ENCODE measurements around the gene UPK1A.

Gene UPK1A

DNA sequence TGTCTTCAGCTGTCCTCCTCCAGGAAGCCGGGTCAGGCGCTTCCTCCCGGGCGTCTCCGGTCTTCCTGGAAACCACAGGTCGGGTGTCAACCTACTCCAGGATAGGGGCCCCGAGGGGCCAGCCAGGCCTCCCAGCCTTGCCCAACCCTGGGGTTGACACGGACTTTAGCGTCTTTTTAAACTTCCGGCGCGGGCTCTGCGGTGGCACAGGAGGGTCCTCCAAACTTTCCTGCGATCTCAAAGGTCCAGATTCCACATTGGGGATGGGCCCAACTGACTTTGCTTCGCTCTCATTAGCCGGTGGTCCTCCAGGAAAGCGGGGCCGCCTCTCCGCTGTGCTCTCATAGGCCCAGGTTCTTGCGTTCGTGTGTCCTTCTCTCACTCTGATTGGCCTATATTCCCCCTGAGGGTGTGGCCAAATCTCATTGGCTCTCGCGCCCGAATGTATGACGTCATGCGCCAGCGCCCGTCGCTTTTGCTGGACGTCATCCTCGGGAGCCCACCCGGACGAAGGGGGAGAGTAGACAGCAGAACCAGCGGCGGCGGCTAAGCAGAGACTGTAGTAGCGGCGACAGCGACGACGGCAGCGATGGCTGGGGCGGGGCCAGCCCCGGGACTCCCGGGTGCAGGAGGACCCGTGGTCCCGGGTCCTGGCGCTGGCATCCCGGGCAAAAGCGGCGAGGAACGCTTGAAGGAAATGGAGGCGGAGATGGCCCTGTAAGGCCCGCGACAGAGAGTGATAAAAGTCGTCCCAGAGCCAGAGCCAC is 37.6 kb upstream of the UPK1A start, which contains the start of gene RBM42:
Gene RBM42 (plus strand): TSS at position 472 of the 767 bp plus-strand sequence. CDS start 118 bp downstream, at position 590.
- DNase-seq: peak; percentile 97 to 100
- Histone ChIP-seq H3K14ac (ENCODE audit: low read length) (peak within 1 kb of the TSS; percentile 56), H3K79me2 (ENCODE audit: control insufficient read depth, insufficient read depth, low read length, poor library complexity) (peaks cover 6% of the 10 kb centered on the region), H3K4me3 (ENCODE audit: low read depth, low read length) (peak within 1 kb of the TSS; percentile 85), H4K91ac (ENCODE audit: low read depth, low read length) (peak within 1 kb of the TSS; percentile 61), H2BK120ac (ENCODE audit: insufficient read depth, low read length, poor library complexity) (peak within 1 kb of the TSS; percentile 40), H3K23ac (ENCODE audit: low read length) (no peak within 1 kb of the TSS), H3K4me2 (ENCODE audit: low read length) (peak within 1 kb of the TSS; percentile 98), H3K27me3 (ENCODE audit: insufficient read depth, low read length) (no peaks in the 10 kb centered on the region), H4K12ac (ENCODE audit: low read depth, low read length) (peak within 1 kb of the TSS; percentile 73), H3K36me3 (ENCODE audit: control insufficient read depth in 1 of 2, insufficient read depth in 2 of 2, low read length in 2 of 2) (peaks cover 30 to 33% of the 10 kb centered on the region in 2 experiments), H3K9ac (ENCODE audit: low read length) (peak within 1 kb of the TSS; percentile 97), H4K8ac (ENCODE audit: low read depth, low read length) (peak within 1 kb of the TSS; percentile 95), H3K79me1 (ENCODE audit: low read length) (peaks cover 2% of the 10 kb centered on the region), H3K18ac (ENCODE audit: low read length) (peak within 1 kb of the TSS; percentile 52), H2AFZ (ENCODE audit: insufficient read depth, low read length, poor library complexity) (peak within 1 kb of the TSS; percentile 46), H2AK5ac (ENCODE audit: low read length) (peak within 1 kb of the TSS; percentile 70), H3K4ac (ENCODE audit: low read depth, low read length) (peak within 1 kb of the TSS; percentile 81), H2BK12ac (ENCODE audit: low read length) (peak within 1 kb of the TSS; percentile 15), H3K27ac (ENCODE audit: low read depth, low read length) (peak within 1 kb of the TSS; percentile 73), H3K4me1 (ENCODE audit: control insufficient read depth in 1 of 2, insufficient read depth in 2 of 2, low read length in 2 of 2) (peaks cover 3 to 4% of the 10 kb centered on the region in 2 experiments), H2BK5ac (ENCODE audit: low read depth, low read length, poor library complexity) (peak within 1 kb of the TSS; percentile 42), H3K9me3 (ENCODE audit: insufficient read depth, low read depth, low read length) (no peaks in the 10 kb centered on the region)
- WGBS (ENCODE audit: extremely low coverage, insufficient coverage, insufficient read length): no CpG with 5 or more reads among the region's 56 CpGs

DNA sequence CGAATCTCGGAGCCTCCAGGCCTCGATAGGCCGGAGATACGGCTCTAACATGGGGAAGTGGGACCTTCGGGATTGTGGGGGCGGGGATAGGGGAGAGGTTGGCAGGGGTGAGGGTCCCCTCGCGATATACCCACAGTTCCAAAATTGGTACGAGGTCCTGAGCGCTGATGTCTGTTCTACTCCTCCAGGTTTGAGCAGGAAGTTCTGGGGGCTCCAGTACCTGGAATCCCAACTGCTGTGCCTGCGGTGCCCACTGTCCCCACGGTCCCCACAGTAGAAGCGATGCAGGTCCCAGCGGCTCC is 37.0 kb upstream of the UPK1A start:
- Histone ChIP-seq H3K23ac (ENCODE audit: low read length) (no peak overlapping the region), H2BK12ac (ENCODE audit: low read length) (peak overlapping the region; percentile 15), H3K9me3 (ENCODE audit: insufficient read depth, low read depth, low read length) (no peaks in the 10 kb centered on the region), H2AFZ (ENCODE audit: insufficient read depth, low read length, poor library complexity) (peak overlapping the region; percentile 46), H3K79me1 (ENCODE audit: low read length) (peaks cover 2% of the 10 kb centered on the region), H3K79me2 (ENCODE audit: control insufficient read depth, insufficient read depth, low read length, poor library complexity) (peaks cover 6% of the 10 kb centered on the region), H3K4me1 (ENCODE audit: control insufficient read depth in 1 of 2, insufficient read depth in 2 of 2, low read length in 2 of 2) (peaks cover 3 to 4% of the 10 kb centered on the region in 2 experiments), H4K12ac (ENCODE audit: low read depth, low read length) (peak overlapping the region; percentile 73), H3K4me3 (ENCODE audit: low read depth, low read length) (peak overlapping the region; percentile 85), H3K9ac (ENCODE audit: low read length) (peak overlapping the region; percentile 97), H3K4me2 (ENCODE audit: low read length) (peak overlapping the region; percentile 98), H3K27me3 (ENCODE audit: insufficient read depth, low read length) (no peaks in the 10 kb centered on the region), H2BK120ac (ENCODE audit: insufficient read depth, low read length, poor library complexity) (peak overlapping the region; percentile 40), H3K27ac (ENCODE audit: low read depth, low read length) (no peak overlapping the region), H4K91ac (ENCODE audit: low read depth, low read length) (peak overlapping the region; percentile 61), H2BK5ac (ENCODE audit: low read depth, low read length, poor library complexity) (no peak overlapping the region), H2AK5ac (ENCODE audit: low read length) (peak overlapping the region; percentile 70), H3K4ac (ENCODE audit: low read depth, low read length) (peak overlapping the region; percentile 81), H3K18ac (ENCODE audit: low read length) (peak overlapping the region; percentile 52), H3K36me3 (ENCODE audit: control insufficient read depth in 1 of 2, insufficient read depth in 2 of 2, low read length in 2 of 2) (peaks cover 36 to 38% of the 10 kb centered on the region in 2 experiments), H4K8ac (ENCODE audit: low read depth, low read length) (peak overlapping the region; percentile 95), H3K14ac (ENCODE audit: low read length) (peak overlapping the region; percentile 56)
- no peak for DNase-seq
- WGBS (ENCODE audit: extremely low coverage, insufficient coverage, insufficient read length): no CpG with 5 or more reads among the region's 15 CpGs

DNA sequence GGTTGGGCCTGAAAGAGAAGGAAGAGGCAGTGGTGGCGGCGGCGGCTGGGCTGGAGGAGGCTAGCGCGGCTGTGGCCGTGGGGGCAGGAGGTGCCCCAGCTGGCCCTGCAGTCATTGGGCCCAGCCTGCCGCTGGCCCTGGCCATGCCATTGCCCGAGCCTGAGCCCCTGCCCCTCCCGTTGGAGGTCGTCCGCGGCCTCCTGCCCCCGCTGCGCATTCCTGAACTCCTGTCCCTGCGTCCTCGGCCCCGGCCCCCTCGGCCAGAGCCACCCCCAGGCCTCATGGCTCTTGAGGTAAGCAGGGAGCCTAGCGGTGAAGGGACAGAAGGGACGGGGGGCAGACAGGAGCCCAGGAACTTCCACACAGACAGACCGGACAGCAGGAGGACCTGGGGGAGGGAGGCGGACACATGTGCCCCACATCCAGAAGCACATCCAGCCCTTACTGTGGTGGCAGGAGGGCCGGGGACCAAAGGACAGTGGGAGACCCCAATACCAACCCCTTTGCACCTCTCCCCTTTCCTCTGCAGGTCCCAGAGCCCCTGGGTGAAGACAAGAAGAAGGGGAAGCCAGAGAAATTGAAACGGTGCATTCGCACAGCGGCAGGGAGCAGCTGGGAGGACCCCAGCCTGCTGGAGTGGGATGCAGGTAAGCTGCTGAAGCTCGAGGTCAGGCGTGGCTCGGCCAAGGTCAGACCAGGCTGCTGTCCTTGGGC is 32.4 kb upstream of the UPK1A start:
- H3K14ac ChIP-seq (ENCODE audit: low read length): no peak overlapping the region
- H3K4me2 ChIP-seq (ENCODE audit: low read length): no peak overlapping the region
- peaks cover 2% of the 10 kb centered on the region for H3K79me1 ChIP-seq (ENCODE audit: low read length)
- no peak overlapping the region for H2AK5ac ChIP-seq (ENCODE audit: low read length)
- H2BK120ac ChIP-seq (ENCODE audit: insufficient read depth, low read length, poor library complexity): no peak overlapping the region
- no peak for DNase-seq
- no peak overlapping the region for H2BK5ac ChIP-seq (ENCODE audit: low read depth, low read length, poor library complexity)
- H2BK12ac ChIP-seq (ENCODE audit: low read length): no peak overlapping the region
- H4K8ac ChIP-seq (ENCODE audit: low read depth, low read length): no peak overlapping the region
- peaks cover 4 to 6% of the 10 kb centered on the region in 2 experiments for H3K4me1 ChIP-seq (ENCODE audit: control insufficient read depth in 1 of 2, insufficient read depth in 2 of 2, low read length in 2 of 2)
- H3K36me3 ChIP-seq (ENCODE audit: control insufficient read depth in 1 of 2, insufficient read depth in 2 of 2, low read length in 2 of 2): peaks cover 66 to 71% of the 10 kb centered on the region in 2 experiments
- H4K12ac ChIP-seq (ENCODE audit: low read depth, low read length): no peak overlapping the region
- H3K4me3 ChIP-seq (ENCODE audit: low read depth, low read length): no peak overlapping the region
- peaks cover 6% of the 10 kb centered on the region for H3K79me2 ChIP-seq (ENCODE audit: control insufficient read depth, insufficient read depth, low read length, poor library complexity)
- no peaks in the 10 kb centered on the region for H3K27me3 ChIP-seq (ENCODE audit: insufficient read depth, low read length)
- no peak overlapping the region for H3K23ac ChIP-seq (ENCODE audit: low read length)
- H3K27ac ChIP-seq (ENCODE audit: low read depth, low read length): no peak overlapping the region
- no peak overlapping the region for H2AFZ ChIP-seq (ENCODE audit: insufficient read depth, low read length, poor library complexity)
- WGBS (ENCODE audit: extremely low coverage, insufficient coverage, insufficient read length): no CpG with 5 or more reads among the region's 29 CpGs
- H3K4ac ChIP-seq (ENCODE audit: low read depth, low read length): no peak overlapping the region
- H3K18ac ChIP-seq (ENCODE audit: low read length): no peak overlapping the region
- H3K9ac ChIP-seq (ENCODE audit: low read length): no peak overlapping the region
- H4K91ac ChIP-seq (ENCODE audit: low read depth, low read length): no peak overlapping the region
- H3K9me3 ChIP-seq (ENCODE audit: insufficient read depth, low read depth, low read length): no peaks in the 10 kb centered on the region

DNA sequence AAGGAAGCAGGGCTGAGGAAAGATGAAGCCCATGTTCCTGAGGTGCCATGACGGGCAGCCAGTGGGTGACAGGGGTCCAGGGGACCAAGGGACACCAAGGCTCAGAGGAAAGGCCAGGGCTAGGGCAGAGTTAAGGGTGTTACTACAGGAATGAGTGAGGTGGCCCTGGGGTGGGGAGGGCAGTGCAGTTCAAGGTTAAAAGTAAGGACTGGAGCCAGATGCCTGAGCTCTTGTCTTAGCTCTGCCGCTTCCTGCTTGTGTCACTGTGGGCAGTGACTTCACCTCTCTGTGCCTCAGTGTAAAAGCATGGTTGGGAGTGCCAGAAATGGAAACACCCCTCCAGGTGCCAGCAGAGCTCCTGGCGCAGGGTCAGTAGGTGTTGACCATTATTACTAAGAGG is 29.7 kb upstream of the UPK1A start:
- Histone ChIP-seq H3K9me3 (ENCODE audit: insufficient read depth, low read depth, low read length) (no peaks in the 10 kb centered on the region), H2BK12ac (ENCODE audit: low read length) (no peak overlapping the region), H2AK5ac (ENCODE audit: low read length) (no peak overlapping the region), H3K27ac (ENCODE audit: low read depth, low read length) (no peak overlapping the region), H4K91ac (ENCODE audit: low read depth, low read length) (no peak overlapping the region), H3K4me1 (ENCODE audit: control insufficient read depth in 1 of 2, insufficient read depth in 2 of 2, low read length in 2 of 2) (peaks cover 7 to 8% of the 10 kb centered on the region in 2 experiments), H3K79me2 (ENCODE audit: control insufficient read depth, insufficient read depth, low read length, poor library complexity) (no peaks in the 10 kb centered on the region), H3K36me3 (ENCODE audit: control insufficient read depth in 1 of 2, insufficient read depth in 2 of 2, low read length in 2 of 2) (peaks cover 54 to 57% of the 10 kb centered on the region in 2 experiments), H3K27me3 (ENCODE audit: insufficient read depth, low read length) (no peaks in the 10 kb centered on the region), H2AFZ (ENCODE audit: insufficient read depth, low read length, poor library complexity) (no peak overlapping the region), H3K79me1 (ENCODE audit: low read length) (no peaks in the 10 kb centered on the region), H3K18ac (ENCODE audit: low read length) (no peak overlapping the region), H4K8ac (ENCODE audit: low read depth, low read length) (no peak overlapping the region), H3K4me2 (ENCODE audit: low read length) (no peak overlapping the region), H3K23ac (ENCODE audit: low read length) (no peak overlapping the region), H3K9ac (ENCODE audit: low read length) (no peak overlapping the region), H2BK5ac (ENCODE audit: low read depth, low read length, poor library complexity) (no peak overlapping the region), H3K14ac (ENCODE audit: low read length) (no peak overlapping the region), H2BK120ac (ENCODE audit: insufficient read depth, low read length, poor library complexity) (no peak overlapping the region), H3K4ac (ENCODE audit: low read depth, low read length) (no peak overlapping the region), H3K4me3 (ENCODE audit: low read depth, low read length) (no peak overlapping the region), H4K12ac (ENCODE audit: low read depth, low read length) (no peak overlapping the region)
- DNase-seq: no peak
- WGBS (ENCODE audit: extremely low coverage, insufficient coverage, insufficient read length): no CpG with 5 or more reads among the region's 3 CpGs

Data from trophoblast cell (in vitro differentiated cells and primary cell).